ENCODE data around the gene ANKLE1. TPM values are rescaled to one million over a fixed set of nuclear protein-coding genes. Genes with fewer than 3 reads are reported as not detected.
"Not testable (repeated sequence)": the region's sequence is repeated elsewhere in the genome, so short reads cannot be mapped to it uniquely, and the experiment has no call there.

Gene ANKLE1
- total RNA-seq, 2 experiments from 2014 or later, result 2.9 to 3.1 TPM

GRCh38 chr19:17266589-17266974 is 15.1 kb upstream of the ANKLE1 start:
- CTCF ChIA-PET, result interaction anchor here (0.6 to 2.3 kb wide), 16 partner anchors 11 to 897 kb away, joined by 3 to 18 read pairs (median 4); partner anchors contain the start of genes ANKLE1, DDA1, MRPL34 and USE1
- intact Hi-C loops (cut with DNase I, micrococcal nuclease), result loop anchor here in 1 of 2 experiments (5.0 to 10.0 kb wide), 3 partner anchors 372 to 1429 kb away; partner anchors contain the start of gene EPS15L1

GRCh38 chr19:17266975-17267788 is 14.5 kb upstream of the ANKLE1 start, which contains the start of gene BABAM1:
BABAM1 (plus strand) TSS chr19:17267443; CDS start chr19:17268807, 1,364 bp downstream.
- Mint-ChIP-seq H3K27me3 (no peaks in the 10 kb centered on the region), H3K4me3 (peak within 1 kb of the TSS; percentile 94), H3K36me3 (ENCODE audit: low read depth) (peaks cover 9% of the 10 kb centered on the region), H3K27ac (peak within 1 kb of the TSS; percentile 85), H3K9me3 (ENCODE audit: low read depth) (no peaks in the 10 kb centered on the region), H3K4me1 (peaks cover 11% of the 10 kb centered on the region)
- ATAC-seq (peak; percentile 96), DNase-seq (peak; percentile 98)
- CTCF ChIA-PET, result interaction anchor here (0.6 to 2.3 kb wide), 21 partner anchors 11 to 897 kb away, joined by 3 to 18 read pairs (median 4); partner anchors contain the start of genes ANKLE1, DDA1, MRPL34 and USE1
- POLR2A ChIA-PET, result interaction anchor here (0.5 to 1.8 kb wide), 11 partner anchors 14 to 192 kb away, joined by 3 to 9 read pairs (median 4); partner anchors contain the start of genes ANKLE1, DDA1, HAUS8 and OCEL1
- intact Hi-C loops (cut with DNase I, micrococcal nuclease), result loop anchor here (1.0 to 10.0 kb wide), 20 partner anchors 22 to 1430 kb away; partner anchors contain the start of genes HAUS8 (in 2 of the 2), MRPL34 (in 2 of the 2), MYO9B (in 2 of the 2) and OCEL1 (in 2 of the 2)

More at GRCh38 chr19:17266589-17266974, 15.1 kb upstream of the ANKLE1 start:
- peak overlapping the region; percentile 94 for H3K4me3 Mint-ChIP-seq
- H3K9me3 Mint-ChIP-seq (ENCODE audit: low read depth), result no peaks in the 10 kb centered on the region
- H3K36me3 Mint-ChIP-seq (ENCODE audit: low read depth), result peaks cover 9% of the 10 kb centered on the region
- DNase-seq (no peak), ATAC-seq (no peak)
- H3K4me1 Mint-ChIP-seq, result peaks cover 11% of the 10 kb centered on the region
- no peaks in the 10 kb centered on the region for H3K27me3 Mint-ChIP-seq
- POLR2A ChIA-PET, result interaction anchor here (0.5 to 1.8 kb wide), 8 partner anchors 15 to 192 kb away, joined by 3 to 6 read pairs (median 4); partner anchors contain the start of genes ANKLE1, DDA1 and HAUS8
- peak overlapping the region; percentile 85 for H3K27ac Mint-ChIP-seq

DNA sequence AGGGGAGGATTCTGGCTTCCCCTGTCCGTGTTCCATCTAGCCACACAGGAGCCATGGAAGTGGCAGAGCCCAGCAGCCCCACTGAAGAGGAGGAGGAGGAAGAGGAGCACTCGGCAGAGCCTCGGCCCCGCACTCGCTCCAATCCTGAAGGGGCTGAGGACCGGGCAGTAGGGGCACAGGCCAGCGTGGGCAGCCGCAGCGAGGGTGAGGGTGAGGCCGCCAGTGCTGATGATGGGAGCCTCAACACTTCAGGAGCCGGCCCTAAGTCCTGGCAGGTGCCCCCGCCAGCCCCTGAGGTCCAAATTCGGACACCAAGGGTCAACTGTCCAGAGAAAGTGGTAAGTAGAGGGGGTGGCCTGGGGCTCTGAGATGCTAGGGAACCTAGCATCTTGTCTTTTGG is 12.9 kb upstream of the ANKLE1 start:
- peaks cover 10% of the 10 kb centered on the region for H3K36me3 Mint-ChIP-seq (ENCODE audit: low read depth)
- H3K4me3 Mint-ChIP-seq, result peak overlapping the region; percentile 94
- no peak overlapping the region for H3K27ac Mint-ChIP-seq
- ATAC-seq (no peak), DNase-seq (no peak)
- H3K4me1 Mint-ChIP-seq, result peaks cover 11% of the 10 kb centered on the region
- ChIA-PET CTCF (interaction anchor here (0.7 to 1.4 kb wide), 2 partner anchors 202 to 935 kb away, joined by 3 to 5 read pairs; partner anchors contain the start of gene RAB3A), POLR2A (interaction anchor here (0.5 to 0.7 kb wide), 2 partner anchors 63 to 113 kb away, joined by 3 to 8 read pairs; no protein-coding TSS in a partner anchor)
- H3K9me3 Mint-ChIP-seq (ENCODE audit: low read depth), result no peaks in the 10 kb centered on the region
- no peaks in the 10 kb centered on the region for H3K27me3 Mint-ChIP-seq
- intact Hi-C loops (cut with DNase I, micrococcal nuclease), result loop anchor here in 1 of 2 experiments (1.0 to 10.0 kb wide), 4 partner anchors 14 to 1431 kb away; partner anchors contain the start of gene EPS15L1

- ATAC-seq; H3K4me3 Mint-ChIP-seq; H3K27me3 Mint-ChIP-seq; CTCF ChIA-PET; H3K27ac Mint-ChIP-seq; DNase-seq; intact Hi-C loops (cut with DNase I, micrococcal nuclease); H3K4me1 Mint-ChIP-seq; H3K9me3 Mint-ChIP-seq (ENCODE audit: low read depth); POLR2A ChIA-PET: not testable (repeated sequence)
- H3K36me3 Mint-ChIP-seq (ENCODE audit: low read depth), result peaks cover 39% of the 10 kb centered on the region
These were observed 6.8 kb upstream of the ANKLE1 start for GRCh38 chr19:17274892-17275291.

DNA sequence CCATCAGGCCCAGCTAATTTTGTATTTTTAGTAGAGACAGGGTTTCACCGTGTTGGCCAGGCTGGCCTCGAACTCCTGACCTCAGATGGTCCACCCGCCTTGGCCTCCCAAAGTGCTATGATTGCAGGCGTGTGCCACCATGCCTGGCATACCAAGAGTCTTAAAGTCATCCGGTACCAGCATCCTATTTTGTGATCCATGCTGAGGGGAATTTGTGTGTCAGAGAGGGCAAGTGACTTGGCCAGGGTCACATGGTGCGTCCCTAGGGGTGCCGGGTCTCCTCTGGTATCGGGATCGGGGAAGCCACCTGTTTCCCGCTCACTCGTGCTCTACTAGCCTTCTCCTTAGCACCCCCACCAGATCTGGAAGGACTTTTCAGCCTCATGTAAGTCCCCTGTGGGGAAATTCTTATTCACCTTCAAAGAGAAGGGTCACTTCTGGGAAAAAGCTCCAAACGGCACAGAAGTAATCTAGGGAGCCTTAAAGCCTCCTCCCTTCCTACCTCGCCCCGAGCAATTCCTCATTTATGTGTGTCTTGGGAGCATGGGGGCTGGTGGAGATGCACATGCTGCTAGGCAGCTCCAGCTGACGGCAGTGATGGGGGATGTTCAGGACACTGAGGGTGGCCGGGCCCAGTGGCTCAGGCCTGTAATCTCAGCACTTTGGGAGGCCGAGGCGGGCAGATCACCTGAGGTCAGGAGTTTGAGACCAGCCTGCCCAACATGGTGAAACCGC is 6.1 kb upstream of the ANKLE1 start:
- H3K36me3 Mint-ChIP-seq (ENCODE audit: low read depth), result peaks cover 37% of the 10 kb centered on the region
- ATAC-seq, result no peak
- intact Hi-C loops (cut with DNase I, micrococcal nuclease), result no loop called here
- CTCF ChIA-PET, result interaction anchor here (0.6 kb wide), 2 partner anchors 13 to 756 kb away, joined by 3 read pairs; no protein-coding TSS in a partner anchor
- no peaks in the 10 kb centered on the region for H3K9me3 Mint-ChIP-seq (ENCODE audit: low read depth)
- H3K4me3 Mint-ChIP-seq, result no peak overlapping the region
- POLR2A ChIA-PET, result no interaction called here
- no peaks in the 10 kb centered on the region for H3K27me3 Mint-ChIP-seq
- no peak overlapping the region for H3K27ac Mint-ChIP-seq
- H3K4me1 Mint-ChIP-seq, result no peaks in the 10 kb centered on the region
- no peak for DNase-seq

DNA sequence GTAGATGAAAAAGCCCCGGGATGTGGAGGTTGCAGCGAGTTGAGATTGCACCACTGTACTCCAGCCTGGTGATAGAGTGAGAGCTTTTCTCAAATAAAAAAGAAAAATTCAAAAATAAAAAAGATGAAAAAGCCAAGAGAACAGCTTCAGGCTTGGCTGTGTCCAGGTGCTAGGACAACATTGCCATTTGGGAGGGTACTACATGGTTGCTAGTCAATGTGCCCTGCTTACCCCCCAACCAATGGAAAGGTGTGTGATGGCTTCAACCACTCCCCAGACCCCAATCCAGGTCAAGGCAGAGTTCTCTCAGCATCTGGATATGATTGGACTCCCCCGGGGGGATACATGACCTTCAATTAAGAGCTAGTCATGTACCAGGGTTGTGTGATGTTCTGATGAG is 2.3 kb upstream of the ANKLE1 start:
- peaks cover 3% of the 10 kb centered on the region for H3K27me3 Mint-ChIP-seq
- H3K36me3 Mint-ChIP-seq (ENCODE audit: low read depth), result peaks cover 23% of the 10 kb centered on the region
- no peak overlapping the region for H3K4me3 Mint-ChIP-seq
- peaks cover 8% of the 10 kb centered on the region for H3K4me1 Mint-ChIP-seq
- CTCF ChIA-PET, result interaction anchor here (0.6 to 6.3 kb wide), 2 partner anchors 20 to 567 kb away, joined by 3 to 45 read pairs; no protein-coding TSS in a partner anchor
- ATAC-seq (no peak), DNase-seq (no peak)
- POLR2A ChIA-PET, result interaction anchor here (0.7 kb wide), 1 partner anchor 14 kb away, joined by 3 read pairs; no protein-coding TSS in a partner anchor
- no peaks in the 10 kb centered on the region for H3K9me3 Mint-ChIP-seq (ENCODE audit: low read depth)
- H3K27ac Mint-ChIP-seq, result no peak overlapping the region
- intact Hi-C loops (cut with DNase I, micrococcal nuclease), result no loop called here

GRCh38 chr19:17282488-17283125 is 906 bp downstream of the ANKLE1 start:
- ATAC-seq, result peak; percentile 96
- Mint-ChIP-seq H3K27ac (peak overlapping the region; percentile 59), H3K27me3 (peaks cover 3% of the 10 kb centered on the region), H3K4me1 (peaks cover 8% of the 10 kb centered on the region), H3K36me3 (ENCODE audit: low read depth) (peaks cover under 1% of the 10 kb centered on the region), H3K4me3 (peak overlapping the region; percentile 73), H3K9me3 (ENCODE audit: low read depth) (no peaks in the 10 kb centered on the region)
- POLR2A ChIA-PET, result interaction anchor here (0.6 to 0.7 kb wide), 2 partner anchors 15 to 17 kb away, joined by 3 to 4 read pairs; no protein-coding TSS in a partner anchor
- DNase-seq, result peak; percentile 90
- intact Hi-C loops (cut with DNase I, micrococcal nuclease), result loop anchor here (1.0 to 2.0 kb wide), 7 partner anchors 14 to 511 kb away; no protein-coding TSS in a partner anchor
- CTCF ChIA-PET, result interaction anchor here (0.6 to 6.3 kb wide), 10 partner anchors 10 to 545 kb away, joined by 3 to 45 read pairs (median 3); partner anchors contain the start of genes BABAM1 and MRPL34

- H3K27me3 Mint-ChIP-seq, result peaks cover 3% of the 10 kb centered on the region
- H3K27ac Mint-ChIP-seq, result no peak overlapping the region
- no peak for DNase-seq
- no peaks in the 10 kb centered on the region for H3K36me3 Mint-ChIP-seq (ENCODE audit: low read depth)
- no peak for ATAC-seq
- ChIA-PET CTCF (interaction anchor here (0.9 to 6.3 kb wide), 5 partner anchors 16 to 215 kb away, joined by 3 to 45 read pairs (median 6); partner anchors contain the start of gene MRPL34), POLR2A (no interaction called here)
- intact Hi-C loops (cut with DNase I, micrococcal nuclease), result loop anchor here in 1 of 2 experiments (2.0 kb wide), 1 partner anchor 505 kb away; no protein-coding TSS in a partner anchor
- no peaks in the 10 kb centered on the region for H3K9me3 Mint-ChIP-seq (ENCODE audit: low read depth)
- peaks cover 8% of the 10 kb centered on the region for H3K4me1 Mint-ChIP-seq
- H3K4me3 Mint-ChIP-seq, result no peak overlapping the region
These were observed 1.8 kb downstream of the ANKLE1 start for GRCh38 chr19:17283504-17283996.

DNA sequence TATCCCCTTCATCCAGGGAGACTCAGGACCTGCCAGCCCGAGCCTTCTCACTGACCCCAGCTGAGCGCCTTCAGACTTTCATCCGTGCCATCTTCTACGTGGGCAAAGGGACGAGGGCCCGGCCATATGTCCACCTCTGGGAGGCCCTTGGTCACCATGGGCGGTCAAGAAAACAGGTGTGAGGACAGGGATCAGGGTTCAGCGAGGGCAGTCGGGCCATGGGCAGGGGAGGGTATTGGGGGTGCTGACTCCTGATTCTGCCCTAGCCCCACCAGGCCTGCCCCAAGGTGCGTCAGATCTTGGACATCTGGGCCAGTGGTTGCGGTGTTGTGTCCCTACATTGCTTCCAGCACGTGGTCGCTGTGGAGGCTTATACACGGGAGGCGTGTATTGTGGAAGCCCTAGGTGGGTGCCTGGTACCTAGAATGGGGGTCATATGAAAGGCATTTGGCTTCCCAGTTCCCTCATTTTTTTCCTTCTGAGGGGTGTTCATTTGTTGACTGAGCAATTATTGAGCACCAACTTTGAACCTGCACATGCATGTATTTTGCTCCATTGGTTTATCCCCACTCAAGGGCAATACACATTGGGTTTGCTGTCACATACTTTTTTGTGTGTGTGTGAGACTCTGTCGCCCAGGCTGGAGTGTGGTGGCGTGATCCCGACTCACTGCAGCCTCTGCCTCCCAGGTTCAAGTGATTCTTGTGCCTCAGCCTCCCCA is 3.9 kb downstream of the ANKLE1 start:
- CTCF ChIA-PET, result interaction anchor here (1.0 kb wide), 1 partner anchor 19 kb away, joined by 4 read pairs; no protein-coding TSS in a partner anchor
- Mint-ChIP-seq H3K4me3 (no peak overlapping the region), H3K27me3 (peaks cover 3% of the 10 kb centered on the region)

More for the DNA sequence above, 3.9 kb downstream of the ANKLE1 start:
- Mint-ChIP-seq H3K9me3 (ENCODE audit: low read depth) (no peaks in the 10 kb centered on the region), H3K27ac (no peak overlapping the region), H3K36me3 (ENCODE audit: low read depth) (no peaks in the 10 kb centered on the region), H3K4me1 (peaks cover 8% of the 10 kb centered on the region)
- DNase-seq, result no peak
- POLR2A ChIA-PET, result no interaction called here
- ATAC-seq, result no peak
- intact Hi-C loops (cut with DNase I, micrococcal nuclease), result no loop called here

Measured in activated CD4-positive, alpha-beta T cell treated with anti-CD3 and anti-CD28 coated beads for 36 hours (primary cell).